K562 (cell line): ENCODE measurements around the gene ZNF503. TPM values are rescaled to one million over a fixed set of nuclear protein-coding genes. Genes with fewer than 3 reads are reported as not detected.

ENCODE experiments used
- CREBBP ChIP-seq: IDR thresholded peaks from one replicate; pipeline ENCODE4 v1.6.1; 2012; ENCODE audit warnings: low read depth, mild to moderate bottlenecking, control low read depth, inconsistent platforms, low read length
- polyA plus RNA-seq, 8 experiments: library from polyadenylated mRNA; depleted of rRNA in 4 of 8; stranded (reverse) in 5 of 8; unstranded in 3 of 8; fragments of >200 nt; fragmentation: Nextera tagmentation in 2 of 8; fragmentation: Illumina TruSeq in 1 of 8; extraction: Ambion mirVana in 2 of 8; extraction: Trizol in 1 of 8; gene quantifications; 2 replicates each; pipeline versions ENCODE4 v1.2.1 to v1.2.3, GENCODE V29; 2011 to 2014; ENCODE audit warnings: inconsistent platforms in 1 of 8, missing spikeins in 1 of 8
- total RNA-seq, 7 experiments: library from RNA; depleted of rRNA in 6 of 7; stranded (reverse); fragments of >200 nt in 6 of 7; fragmentation: Illumina TruSeq in 2 of 7; extraction: Trizol in 2 of 7; gene quantifications; 2 replicates each; pipeline versions ENCODE4 v1.2.1 to v1.2.3, GENCODE V29; 2011 to 2021; ENCODE audit warnings: low replicate concordance in 1 of 7
- TF ChIP-seq, protein P1 (sequence below), 2 experiments: fragments of 450-650 bp in 1 of 2; sonication (generic) in 1 of 2; formaldehyde crosslinking in 1 of 2; IDR thresholded peaks in 1 of 2; conservative IDR thresholded peaks in 1 of 2; 2 replicates each; pipeline versions ENCODE4 v1.6.1 to v1.8.1; 2016 to 2023; ENCODE audit warnings: mild to moderate bottlenecking in 2 of 2, moderate library complexity in 2 of 2, inconsistent platforms in 1 of 2, missing genetic modification reagents in 1 of 2
- TF ChIP-seq, protein P2 (sequence below): fragments of 450-650 bp; IDR thresholded peaks from 2 replicates; pipeline ENCODE4 v1.6.1; 2017; ENCODE audit warnings: antibody characterized with exemption, mild to moderate bottlenecking

The ZNF503 gene
- total and polyA plus RNA-seq, 9 of the 15 experiments (the other 6 are each of a cell fraction or from before 2014, with no cell fraction given): not detected

DNA sequence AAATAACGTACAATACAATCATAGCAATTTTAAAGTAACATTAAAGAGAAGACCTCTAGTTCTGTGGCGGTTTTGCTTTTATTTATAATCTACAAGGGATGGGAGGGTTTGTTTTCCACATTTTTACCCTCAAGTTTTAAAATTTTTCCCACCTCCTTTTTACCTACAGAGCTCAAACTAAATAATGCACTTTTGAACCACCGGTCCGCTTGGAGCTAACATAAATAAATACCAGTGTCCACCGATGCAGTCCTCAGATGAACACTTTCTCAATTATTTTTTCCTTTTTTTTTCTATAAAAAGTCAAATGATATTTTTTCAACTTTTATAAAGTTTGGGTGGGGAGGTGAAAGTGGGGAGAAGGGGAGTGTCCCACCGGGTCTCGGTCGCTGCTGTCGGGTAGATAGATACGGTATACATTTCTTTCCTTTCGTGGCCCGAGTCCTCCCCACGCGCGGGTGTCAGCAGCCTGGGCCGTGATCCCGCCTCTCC is 3.3 kb downstream of the ZNF503 start (continued):
- no peak for TF ChIP-seq CREBBP
- TF ChIP-seq, protein P1, sequence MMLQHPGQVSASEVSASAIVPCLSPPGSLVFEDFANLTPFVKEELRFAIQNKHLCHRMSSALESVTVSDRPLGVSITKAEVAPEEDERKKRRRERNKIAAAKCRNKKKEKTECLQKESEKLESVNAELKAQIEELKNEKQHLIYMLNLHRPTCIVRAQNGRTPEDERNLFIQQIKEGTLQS (IDR thresholded peaks at IDR 0.05): no peak
- TF ChIP-seq, protein P1 (CRISPR knock-in tag; conservative IDR thresholded peaks at IDR 0.05): no peak
- TF ChIP-seq, protein P2, sequence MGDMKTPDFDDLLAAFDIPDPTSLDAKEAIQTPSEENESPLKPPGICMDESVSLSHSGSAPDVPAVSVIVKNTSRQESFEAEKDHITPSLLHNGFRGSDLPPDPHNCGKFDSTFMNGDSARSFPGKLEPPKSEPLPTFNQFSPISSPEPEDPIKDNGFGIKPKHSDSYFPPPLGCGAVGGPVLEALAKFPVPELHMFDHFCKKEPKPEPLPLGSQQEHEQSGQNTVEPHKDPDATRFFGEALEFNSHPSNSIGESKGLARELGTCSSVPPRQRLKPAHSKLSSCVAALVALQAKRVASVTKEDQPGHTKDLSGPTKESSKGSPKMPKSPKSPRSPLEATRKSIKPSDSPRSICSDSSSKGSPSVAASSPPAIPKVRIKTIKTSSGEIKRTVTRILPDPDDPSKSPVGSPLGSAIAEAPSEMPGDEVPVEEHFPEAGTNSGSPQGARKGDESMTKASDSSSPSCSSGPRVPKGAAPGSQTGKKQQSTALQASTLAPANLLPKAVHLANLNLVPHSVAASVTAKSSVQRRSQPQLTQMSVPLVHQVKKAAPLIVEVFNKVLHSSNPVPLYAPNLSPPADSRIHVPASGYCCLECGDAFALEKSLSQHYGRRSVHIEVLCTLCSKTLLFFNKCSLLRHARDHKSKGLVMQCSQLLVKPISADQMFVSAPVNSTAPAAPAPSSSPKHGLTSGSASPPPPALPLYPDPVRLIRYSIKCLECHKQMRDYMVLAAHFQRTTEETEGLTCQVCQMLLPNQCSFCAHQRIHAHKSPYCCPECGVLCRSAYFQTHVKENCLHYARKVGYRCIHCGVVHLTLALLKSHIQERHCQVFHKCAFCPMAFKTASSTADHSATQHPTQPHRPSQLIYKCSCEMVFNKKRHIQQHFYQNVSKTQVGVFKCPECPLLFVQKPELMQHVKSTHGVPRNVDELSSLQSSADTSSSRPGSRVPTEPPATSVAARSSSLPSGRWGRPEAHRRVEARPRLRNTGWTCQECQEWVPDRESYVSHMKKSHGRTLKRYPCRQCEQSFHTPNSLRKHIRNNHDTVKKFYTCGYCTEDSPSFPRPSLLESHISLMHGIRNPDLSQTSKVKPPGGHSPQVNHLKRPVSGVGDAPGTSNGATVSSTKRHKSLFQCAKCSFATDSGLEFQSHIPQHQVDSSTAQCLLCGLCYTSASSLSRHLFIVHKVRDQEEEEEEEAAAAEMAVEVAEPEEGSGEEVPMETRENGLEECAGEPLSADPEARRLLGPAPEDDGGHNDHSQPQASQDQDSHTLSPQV: no peak
